Panc1 (cell line): ENCODE results near the gene SMIM12.

Experiments used
- POLR2AphosphoS5 ChIP-seq: IDR thresholded peaks from 2 replicates; pipeline ENCODE4 v1.6.1; 2012; ENCODE audit warnings: mild to moderate bottlenecking, low read depth, low read length, moderate library complexity
- SIN3A ChIP-seq: IDR thresholded peaks from 2 replicates; pipeline ENCODE4 v1.6.1; 2012; ENCODE audit warnings: low read depth, mild to moderate bottlenecking, low read length, moderate library complexity, borderline replicate concordance; ENCODE audit not compliant: insufficient read depth
- TCF7L2 ChIP-seq: IDR thresholded peaks from 2 replicates; pipeline ENCODE4 v1.6.1; 2011; ENCODE audit warnings: mild to moderate bottlenecking, low read depth, low read length, inconsistent platforms
- TF ChIP-seq, protein P1 (sequence below): fragments of 450-650 bp; IDR thresholded peaks from 2 replicates; pipeline ENCODE4 v1.5.1; 2017; ENCODE audit warnings: mild to moderate bottlenecking
- TF ChIP-seq, protein P2 (sequence below), 2 experiments: IDR thresholded peaks; 2 replicates each; pipeline ENCODE4 v1.6.1; 2011 to 2012; ENCODE audit warnings: low read depth in 2 of 2, control low read depth in 1 of 2, low read length in 1 of 2, mild to moderate bottlenecking in 1 of 2, moderate library complexity in 1 of 2; ENCODE audit not compliant: insufficient read depth in 1 of 2

DNA sequence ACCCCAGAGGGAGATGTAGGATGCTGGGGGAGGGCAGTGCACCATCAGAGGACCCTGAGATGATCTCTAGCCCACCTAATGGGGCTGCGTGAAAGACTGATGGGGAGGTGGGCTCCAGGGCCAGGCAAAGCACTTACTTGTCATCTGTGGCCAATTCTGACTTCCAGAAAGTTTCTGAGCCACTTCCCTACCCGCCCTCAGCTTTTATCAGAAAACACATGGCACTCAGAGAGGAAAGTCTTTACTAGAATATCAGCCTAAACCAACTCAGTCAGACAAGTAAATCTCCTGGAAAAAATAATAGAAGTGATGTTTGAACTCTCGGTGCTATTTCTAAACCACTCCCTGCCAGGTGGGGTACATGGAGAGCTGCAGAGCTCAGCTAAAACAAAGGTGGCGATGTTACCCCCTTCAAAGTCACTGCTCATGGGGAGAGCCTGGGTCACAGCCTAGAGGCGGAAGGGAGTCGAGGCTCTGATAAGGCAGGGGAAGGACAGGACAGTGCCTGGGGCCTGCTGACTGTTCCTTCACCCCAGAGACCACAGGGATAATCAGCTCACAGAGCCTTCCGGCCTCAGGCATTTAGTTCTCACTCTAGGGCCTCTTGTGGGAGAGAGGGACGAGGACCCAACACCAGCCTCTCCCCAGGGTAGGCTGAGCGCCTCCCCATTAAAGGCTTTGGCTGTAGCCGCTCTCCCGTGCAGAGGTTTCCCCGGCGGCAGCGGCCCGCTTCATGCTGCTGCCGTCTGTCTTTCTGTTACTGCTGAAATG, 14.2 kb downstream of the SMIM12 start:
- TF ChIP-seq, protein P1, sequence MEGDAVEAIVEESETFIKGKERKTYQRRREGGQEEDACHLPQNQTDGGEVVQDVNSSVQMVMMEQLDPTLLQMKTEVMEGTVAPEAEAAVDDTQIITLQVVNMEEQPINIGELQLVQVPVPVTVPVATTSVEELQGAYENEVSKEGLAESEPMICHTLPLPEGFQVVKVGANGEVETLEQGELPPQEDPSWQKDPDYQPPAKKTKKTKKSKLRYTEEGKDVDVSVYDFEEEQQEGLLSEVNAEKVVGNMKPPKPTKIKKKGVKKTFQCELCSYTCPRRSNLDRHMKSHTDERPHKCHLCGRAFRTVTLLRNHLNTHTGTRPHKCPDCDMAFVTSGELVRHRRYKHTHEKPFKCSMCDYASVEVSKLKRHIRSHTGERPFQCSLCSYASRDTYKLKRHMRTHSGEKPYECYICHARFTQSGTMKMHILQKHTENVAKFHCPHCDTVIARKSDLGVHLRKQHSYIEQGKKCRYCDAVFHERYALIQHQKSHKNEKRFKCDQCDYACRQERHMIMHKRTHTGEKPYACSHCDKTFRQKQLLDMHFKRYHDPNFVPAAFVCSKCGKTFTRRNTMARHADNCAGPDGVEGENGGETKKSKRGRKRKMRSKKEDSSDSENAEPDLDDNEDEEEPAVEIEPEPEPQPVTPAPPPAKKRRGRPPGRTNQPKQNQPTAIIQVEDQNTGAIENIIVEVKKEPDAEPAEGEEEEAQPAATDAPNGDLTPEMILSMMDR: no peak
- TF ChIP-seq POLR2AphosphoS5: no peak
- TF ChIP-seq, protein P2, sequence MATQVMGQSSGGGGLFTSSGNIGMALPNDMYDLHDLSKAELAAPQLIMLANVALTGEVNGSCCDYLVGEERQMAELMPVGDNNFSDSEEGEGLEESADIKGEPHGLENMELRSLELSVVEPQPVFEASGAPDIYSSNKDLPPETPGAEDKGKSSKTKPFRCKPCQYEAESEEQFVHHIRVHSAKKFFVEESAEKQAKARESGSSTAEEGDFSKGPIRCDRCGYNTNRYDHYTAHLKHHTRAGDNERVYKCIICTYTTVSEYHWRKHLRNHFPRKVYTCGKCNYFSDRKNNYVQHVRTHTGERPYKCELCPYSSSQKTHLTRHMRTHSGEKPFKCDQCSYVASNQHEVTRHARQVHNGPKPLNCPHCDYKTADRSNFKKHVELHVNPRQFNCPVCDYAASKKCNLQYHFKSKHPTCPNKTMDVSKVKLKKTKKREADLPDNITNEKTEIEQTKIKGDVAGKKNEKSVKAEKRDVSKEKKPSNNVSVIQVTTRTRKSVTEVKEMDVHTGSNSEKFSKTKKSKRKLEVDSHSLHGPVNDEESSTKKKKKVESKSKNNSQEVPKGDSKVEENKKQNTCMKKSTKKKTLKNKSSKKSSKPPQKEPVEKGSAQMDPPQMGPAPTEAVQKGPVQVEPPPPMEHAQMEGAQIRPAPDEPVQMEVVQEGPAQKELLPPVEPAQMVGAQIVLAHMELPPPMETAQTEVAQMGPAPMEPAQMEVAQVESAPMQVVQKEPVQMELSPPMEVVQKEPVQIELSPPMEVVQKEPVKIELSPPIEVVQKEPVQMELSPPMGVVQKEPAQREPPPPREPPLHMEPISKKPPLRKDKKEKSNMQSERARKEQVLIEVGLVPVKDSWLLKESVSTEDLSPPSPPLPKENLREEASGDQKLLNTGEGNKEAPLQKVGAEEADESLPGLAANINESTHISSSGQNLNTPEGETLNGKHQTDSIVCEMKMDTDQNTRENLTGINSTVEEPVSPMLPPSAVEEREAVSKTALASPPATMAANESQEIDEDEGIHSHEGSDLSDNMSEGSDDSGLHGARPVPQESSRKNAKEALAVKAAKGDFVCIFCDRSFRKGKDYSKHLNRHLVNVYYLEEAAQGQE (IDR thresholded peaks at IDR 0.05; ENCODE audit: insufficient read depth in 1 of 2, low read depth in 2 of 2, low read length in 1 of 2): no peak
- TF ChIP-seq SIN3A: no peak
- TF ChIP-seq TCF7L2: no peak
